ENCODE data around the gene TVP23C. TPM values are rescaled to one million over a fixed set of nuclear protein-coding genes. Genes with fewer than 3 reads are reported as not detected.
"Not testable (repeated sequence)": the region's sequence is repeated elsewhere in the genome, so short reads cannot be mapped to it uniquely, and the experiment has no call there.

Gene TVP23C
- total RNA-seq, 1 donor from 2014 or later: 64.6 TPM

DNA sequence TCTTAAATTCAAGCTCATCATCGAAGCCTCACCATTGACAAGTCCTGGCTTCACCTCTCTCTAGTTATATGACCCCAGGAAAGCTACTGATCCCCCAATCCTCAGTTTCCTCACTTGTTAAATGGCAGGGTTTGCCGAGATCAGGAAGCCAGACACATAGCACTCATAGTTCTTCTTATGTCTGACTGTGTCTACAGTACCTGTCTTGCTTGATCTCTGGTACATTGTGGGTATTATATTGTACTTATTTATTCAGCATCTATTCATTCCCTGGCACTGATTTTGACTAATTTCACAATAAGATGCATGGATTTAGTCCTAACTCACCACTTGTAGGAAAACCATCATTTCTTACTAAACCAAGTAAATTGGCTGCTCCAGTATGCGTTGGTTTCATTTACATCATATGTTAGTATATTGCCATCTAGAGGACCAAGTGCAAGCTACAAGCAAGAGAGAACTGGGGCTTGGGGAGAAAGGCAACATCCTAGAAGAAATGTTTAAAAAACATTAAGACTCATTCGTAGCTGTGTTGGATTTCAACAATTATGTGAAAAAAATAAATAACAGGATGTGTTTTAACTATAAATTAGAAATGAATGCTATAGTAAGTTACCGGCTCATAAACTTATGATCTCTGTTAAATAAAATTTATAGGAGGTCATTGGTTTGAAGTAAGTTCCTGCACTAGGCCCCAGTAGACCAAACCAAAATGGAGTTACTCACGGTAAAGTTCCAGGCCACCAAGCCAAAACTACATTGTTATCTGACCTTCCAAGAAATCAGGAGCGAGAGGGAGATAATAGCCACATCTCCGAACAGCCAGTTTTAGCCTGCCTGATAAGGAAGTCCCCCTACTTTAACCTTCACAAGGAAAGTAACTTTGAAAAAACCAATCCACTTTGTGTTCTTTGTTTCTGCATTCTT lies 36.7 kb downstream of the TVP23C start:
- not testable (repeated sequence) for DNase-seq

DNA sequence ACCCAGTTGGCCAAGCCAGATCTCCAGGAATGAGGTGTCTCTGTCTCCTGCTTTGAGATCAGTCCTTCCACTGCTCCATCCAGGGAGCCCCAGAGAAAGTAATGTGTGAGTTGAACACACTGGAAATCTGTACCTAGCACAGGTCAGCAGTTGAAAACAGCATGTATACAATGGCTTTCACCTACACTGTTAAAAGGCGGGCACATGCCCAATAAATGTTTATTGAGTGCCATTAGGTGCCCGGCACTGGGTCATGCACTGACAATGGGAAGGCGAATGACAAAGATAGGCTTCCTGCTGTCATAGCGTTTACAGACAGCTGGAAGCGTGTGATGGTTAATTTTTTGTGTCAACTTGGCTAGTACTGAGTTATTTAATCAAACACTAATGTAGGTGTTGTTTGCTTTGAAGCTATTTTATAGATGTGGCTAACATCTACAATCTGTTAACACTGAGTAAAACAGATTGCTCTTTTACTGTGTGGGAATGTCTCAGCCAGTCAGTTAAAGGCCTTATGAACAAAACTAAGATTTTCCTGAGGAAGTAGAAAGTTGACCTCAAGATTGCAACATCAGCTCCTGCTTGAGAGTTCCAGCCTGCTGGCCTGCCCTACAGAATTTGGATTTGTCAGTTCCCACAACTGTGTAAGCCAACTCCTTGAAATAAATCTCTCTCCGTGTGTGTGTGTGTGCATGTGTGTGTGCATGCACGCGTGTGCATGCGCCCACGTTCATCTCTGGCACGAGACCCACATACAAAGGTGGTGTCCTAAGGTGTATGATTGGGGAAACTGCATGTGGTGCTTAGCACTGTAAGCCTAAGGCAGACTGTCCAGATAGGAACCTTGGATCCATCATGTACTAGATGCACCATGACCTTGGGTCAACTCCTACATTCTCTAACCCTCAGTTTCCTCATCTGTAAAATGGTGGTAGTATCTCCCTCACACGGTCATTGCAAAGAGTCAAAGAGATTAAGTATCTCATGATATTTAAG lies 38.0 kb downstream of the TVP23C start:
- not testable (repeated sequence) for DNase-seq

GRCh38 chr17:15516150-15516549 lies 47.1 kb downstream of the TVP23C start:
- no peak for DNase-seq

- DNase-seq: no peak
Measured at GRCh38 chr17:15514469-15514868, 48.8 kb downstream of the TVP23C start.

GRCh38 chr17:15513856-15514459 lies 49.3 kb downstream of the TVP23C start:
- no peak for DNase-seq

DNA sequence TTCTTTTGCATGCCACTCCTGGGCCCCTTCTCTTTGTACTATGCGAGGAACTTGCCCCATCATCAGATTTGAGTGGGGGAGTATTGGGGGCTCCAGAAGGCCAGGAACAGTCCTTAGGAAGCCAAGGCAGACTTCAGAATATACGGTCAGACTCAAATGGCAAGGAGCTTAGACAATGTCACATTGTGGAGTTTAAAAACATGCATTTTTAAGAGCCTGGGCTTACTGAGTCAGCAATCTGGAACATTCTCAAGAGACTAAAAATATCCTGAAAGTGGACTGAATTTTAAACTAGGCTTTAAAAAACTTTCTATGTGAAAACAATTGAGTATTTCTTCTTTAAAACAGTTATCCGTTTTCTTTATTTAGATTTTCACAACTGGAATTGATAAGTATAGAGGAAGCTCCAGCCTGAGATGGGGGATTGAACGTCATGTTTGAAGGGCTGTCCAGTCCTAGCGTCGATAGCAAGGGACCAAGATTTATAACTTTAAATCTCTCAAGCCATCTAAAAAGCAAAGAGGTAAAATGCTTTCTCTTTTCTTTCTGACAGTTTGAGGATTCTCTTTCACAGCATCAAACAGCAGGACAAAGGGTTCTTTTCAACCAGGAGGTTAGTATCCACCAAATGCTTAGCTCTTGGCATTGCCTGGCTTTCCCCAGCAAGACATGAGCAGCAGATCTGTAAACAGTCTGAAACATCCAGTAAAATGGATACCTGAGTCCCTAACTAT lies 50.1 kb downstream of the TVP23C start:
- DNase-seq: no peak

GRCh38 chr17:15512071-15512709 lies 51.1 kb downstream of the TVP23C start:
- DNase-seq: no peak

DNA sequence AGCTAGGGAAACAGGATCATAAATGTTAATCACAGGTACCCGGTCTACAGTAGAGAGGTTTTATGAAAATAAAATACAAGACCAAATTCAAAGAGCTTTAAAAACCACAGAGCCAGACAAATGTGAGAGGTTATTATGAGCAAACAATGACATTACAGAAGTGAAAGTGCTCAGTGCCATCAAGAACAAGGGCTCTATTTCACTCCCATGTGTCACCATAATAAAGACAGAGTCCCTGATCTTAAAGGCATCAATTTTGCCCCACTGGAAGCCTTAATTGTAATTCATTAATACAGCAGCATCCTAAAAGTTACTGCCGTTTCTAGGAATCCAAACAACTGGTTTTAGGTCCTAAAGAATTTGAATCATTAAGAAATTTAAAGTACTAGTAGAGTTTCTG lies 52.1 kb downstream of the TVP23C start:
- no peak for DNase-seq

GRCh38 chr17:15510361-15510760 lies 52.9 kb downstream of the TVP23C start:
- no peak for DNase-seq

GRCh38 chr17:15509095-15509494 lies 54.2 kb downstream of the TVP23C start:
- DNase-seq: no peak

DNA sequence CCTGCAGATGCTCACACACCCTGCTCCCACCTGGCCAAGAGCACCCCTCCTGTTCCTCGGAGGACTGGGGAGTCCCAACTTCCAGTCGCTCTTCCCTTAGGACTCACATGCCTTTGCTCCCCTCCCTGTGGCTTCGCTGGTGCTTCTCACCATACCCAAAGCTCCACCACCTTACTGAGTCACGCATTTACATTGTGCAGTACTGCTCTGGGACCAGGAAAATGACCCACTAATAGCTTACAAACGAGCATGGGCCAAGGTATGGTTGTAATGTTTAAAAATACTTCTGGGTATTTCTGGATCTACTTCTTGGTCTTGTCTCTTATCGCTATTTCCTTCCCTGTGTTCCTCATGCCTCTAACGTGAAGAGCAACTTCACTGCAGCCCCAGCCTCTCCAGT lies 54.8 kb downstream of the TVP23C start:
- DNase-seq: no peak

- no peak for DNase-seq
Measured at GRCh38 chr17:15507896-15508295, 55.4 kb downstream of the TVP23C start.

DNA sequence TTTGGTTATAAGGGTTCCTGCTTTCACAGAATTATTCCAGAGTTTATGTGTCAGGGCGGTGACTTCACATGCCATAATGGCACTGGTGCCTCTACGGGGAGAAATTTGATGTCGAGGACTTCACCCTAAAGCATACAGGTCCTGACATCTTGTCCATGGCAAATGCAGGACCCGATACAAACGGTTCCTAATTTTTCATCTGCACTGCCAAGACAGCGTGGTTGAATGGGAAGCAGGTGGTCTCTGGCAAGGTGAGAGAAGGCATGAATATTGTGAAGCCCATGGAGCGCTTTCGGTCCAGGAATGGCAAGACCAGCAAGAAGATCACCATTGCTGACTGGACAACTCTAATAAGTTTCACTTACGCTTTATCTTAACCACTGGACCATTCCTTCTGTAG lies 56.3 kb downstream of the TVP23C start:
- no peak for DNase-seq

DNA sequence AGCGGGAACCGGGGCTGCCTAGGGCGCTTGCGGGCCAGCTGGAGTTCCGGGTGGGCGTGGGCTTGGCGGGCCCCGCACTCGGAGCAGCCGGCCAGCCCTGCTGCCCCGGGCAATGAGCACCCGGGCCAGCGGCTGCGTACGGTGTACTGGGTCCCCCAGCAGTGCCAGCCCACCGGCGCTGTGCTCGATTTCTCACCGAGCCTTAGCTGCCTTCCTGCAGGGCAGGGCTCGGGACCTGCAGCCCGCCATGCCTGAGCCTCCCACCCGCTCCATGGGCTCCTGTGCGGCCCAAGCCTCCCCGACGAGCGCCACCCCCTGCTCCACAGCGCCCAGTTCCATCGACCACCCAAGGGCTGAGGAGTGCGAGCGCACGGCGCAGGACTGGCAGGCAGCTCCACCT lies 57.6 kb downstream of the TVP23C start:
- not testable (repeated sequence) for DNase-seq

GRCh38 chr17:15503731-15504130 lies 59.6 kb downstream of the TVP23C start:
- no peak for DNase-seq

- peak; percentile 58 for DNase-seq
Measured at GRCh38 chr17:15502369-15503112, 60.7 kb downstream of the TVP23C start.

GRCh38 chr17:15501793-15502192 lies 61.5 kb downstream of the TVP23C start:
- no peak for DNase-seq

DNA sequence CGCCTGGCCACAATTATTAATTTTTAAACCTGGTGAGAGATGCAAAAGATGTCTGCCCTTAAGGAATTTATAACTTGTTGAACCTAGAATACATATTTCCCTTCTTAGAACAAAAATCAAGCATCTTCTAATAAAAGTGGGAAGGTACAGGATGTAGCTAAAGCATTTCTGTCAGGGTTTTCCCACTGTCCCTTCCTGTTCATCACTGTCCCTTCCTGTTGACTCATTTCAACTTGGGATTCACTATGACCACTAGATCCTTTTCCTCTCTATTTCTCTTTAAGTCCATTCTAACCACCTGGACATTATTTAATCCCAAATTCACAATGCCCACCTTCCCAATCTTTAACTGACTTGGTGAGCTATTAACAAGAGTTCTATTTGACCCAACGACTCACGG lies 62.0 kb downstream of the TVP23C start:
- no peak for DNase-seq

- DNase-seq: no peak
Measured at GRCh38 chr17:15498107-15498506, 65.2 kb downstream of the TVP23C start.

Measured in occipital lobe (tissue), 2 donors.